Ishikawa (cell line): Measurements from ENCODE around the gene GTF2F1.

Source experiments
- CEBPB ChIP-seq: IDR thresholded peaks from 2 replicates; pipeline ENCODE4 v1.6.1; 2012
- CREB1 ChIP-seq: IDR thresholded peaks from 2 replicates; pipeline ENCODE4 v1.6.1; 2012; ENCODE audit warnings: low read depth
- EGR1 ChIP-seq: IDR thresholded peaks from 2 replicates; pipeline ENCODE4 v1.6.1; 2012
- EP300 ChIP-seq: IDR thresholded peaks from 2 replicates; pipeline ENCODE4 v1.6.1; 2012; ENCODE audit warnings: borderline replicate concordance
- FOXM1 ChIP-seq: IDR thresholded peaks from 2 replicates; pipeline ENCODE4 v1.6.1; 2012; ENCODE audit warnings: low read depth, borderline replicate concordance
- MAX ChIP-seq: IDR thresholded peaks from 2 replicates; pipeline ENCODE4 v1.6.1; 2012
- NFIC ChIP-seq: IDR thresholded peaks from 2 replicates; pipeline ENCODE4 v1.6.1; 2012
- RAD21 ChIP-seq: IDR thresholded peaks from 2 replicates; pipeline ENCODE4 v1.6.1; 2012; ENCODE audit warnings: low read depth
- REST ChIP-seq: IDR thresholded peaks from 2 replicates; pipeline ENCODE4 v1.6.1; 2012; ENCODE audit warnings: low read depth, mild to moderate bottlenecking
- TAF1 ChIP-seq: IDR thresholded peaks from 2 replicates; pipeline ENCODE4 v1.6.1; 2012; ENCODE audit warnings: low read depth, mild to moderate bottlenecking
- TCF12 ChIP-seq: IDR thresholded peaks from 2 replicates; pipeline ENCODE4 v1.6.1; 2012; ENCODE audit warnings: low read depth
- TEAD4 ChIP-seq: IDR thresholded peaks from 2 replicates; pipeline ENCODE4 v1.6.1; 2012
- USF1 ChIP-seq: IDR thresholded peaks from 2 replicates; pipeline ENCODE4 v1.6.1; 2012
- YY1 ChIP-seq: IDR thresholded peaks from 2 replicates; pipeline ENCODE4 v1.6.1; 2012; ENCODE audit warnings: low read depth
- ZBTB7A ChIP-seq: IDR thresholded peaks from 2 replicates; pipeline ENCODE4 v1.6.1; 2012; ENCODE audit warnings: low read depth

The GTF2F1 gene

GRCh38 chr19:6392221-6393073, 517 bp downstream of the GTF2F1 start:
- TF ChIP-seq CEBPB (no peak), RAD21 (no peak), TAF1 (no peak), CREB1 (no peak), ZBTB7A (no peak; the same call in 1 of the 2 replicates), EGR1 (no peak), FOXM1 (no peak), YY1 (no peak), TEAD4 (no peak), EP300 (no peak), USF1 (no peak), MAX (no peak)

- no peak for TF ChIP-seq EGR1
- no peak for TF ChIP-seq USF1
- no peak for TF ChIP-seq REST
- no peak for TF ChIP-seq TCF12
- no peak for TF ChIP-seq CREB1
- TF ChIP-seq CEBPB = no peak
These were observed 5.6 kb downstream of the GTF2F1 start for GRCh38 chr19:6387372-6387771.

- TF ChIP-seq ZBTB7A = no peak
- TF ChIP-seq FOXM1 = no peak
- no peak for TF ChIP-seq CEBPB
- TF ChIP-seq MAX = no peak
- TF ChIP-seq USF1 = no peak
- no peak for TF ChIP-seq RAD21
- TF ChIP-seq EP300 = no peak
- TF ChIP-seq TEAD4 = no peak
- TF ChIP-seq YY1 = no peak
- TF ChIP-seq REST = no peak
- no peak for TF ChIP-seq TAF1
- TF ChIP-seq TCF12 = no peak
- no peak for TF ChIP-seq EGR1
- TF ChIP-seq NFIC = no peak
- no peak for TF ChIP-seq CREB1
These were observed 8.6 kb downstream of the GTF2F1 start for GRCh38 chr19:6384381-6384780.

GRCh38 chr19:6383188-6383587, 9.8 kb downstream of the GTF2F1 start:
- TF ChIP-seq TAF1 (no peak), EGR1 (no peak), ZBTB7A (no peak), TCF12 (no peak), CREB1 (no peak), YY1 (no peak), RAD21 (no peak), REST (no peak), USF1 (no peak), EP300 (no peak), NFIC (no peak), TEAD4 (no peak), FOXM1 (no peak), MAX (no peak)
